K562 (cell line): ENCODE measurements around the gene ADCY6. TPM values are rescaled to one million over a fixed set of nuclear protein-coding genes. Genes with fewer than 3 reads are reported as not detected.

ENCODE experiments used
- ATAC-seq: fragments of 200-7000 bp; cut with Tn5 transposase; 3 replicates; pipeline ENCODE4 v1.9.1; 2020; ENCODE audit warnings: moderate library complexity
- BruUV-seq: library from RNA; stranded (reverse); fragments of 400-500 nt; replicated peaks from 2 replicates; lab custom pipeline; 2021; lab: Mats Ljungman, UMichigan
- CTCF ChIA-PET: fragments of 300-600 bp; formaldehyde crosslinking; extraction: SDS; loops from one replicate; lab custom pipeline; 2021; ENCODE audit warnings: low intra/inter-chr PET ratio; lab: Yijun Ruan, JAX
- POLR2A ChIA-PET: fragments of 300-600, 350-650 bp; sonication (Branson Sonifier 250); formaldehyde crosslinking; extraction: SDS; loops from one replicate; lab custom pipeline; 2021; ENCODE audit warnings: antibody characterized with exemption, inconsistent platforms; lab: Yijun Ruan, JAX
- DNase-seq, 4 experiments: peaks; one replicate each; pipeline versions ENCODE4 v3.0.0 to v3.0.0-alpha.2; 2011 to 2018; ENCODE audit warnings: low spot score in 3 of 4, mixed read lengths in 3 of 4; ENCODE audit errors: extremely low read depth in 1 of 4
- FAIRE-seq: peaks from 2 replicates; lab custom pipeline; 2011; peaks lifted over from hg19 to GRCh38; lab: Jason Lieb, UNC
- H2AFZ ChIP-seq: 2 replicates; pipeline ENCODE4 v1.6.0; 2011; ENCODE audit warnings: low read depth, low read length, control low read depth, inconsistent platforms
- H3K27ac ChIP-seq: fragments of 200-600 bp; 3 replicates; pipeline ENCODE4 v1.8.0; 2011; ENCODE audit warnings: low read depth, mild to moderate bottlenecking, control low read depth, inconsistent platforms, low read length, moderate library complexity, mixed read lengths; ENCODE audit errors: extremely low read depth
- H3K27me3 ChIP-seq, 2 experiments: fragments of 300-600 bp in 1 of 2; 2 replicates in 1 of 2; 3 replicates in 1 of 2; pipeline versions ENCODE4 v1.6.0 to v1.8.0; 2011; ENCODE audit warnings: inconsistent platforms in 2 of 2, low read length in 2 of 2, mild to moderate bottlenecking in 1 of 2, mixed read lengths in 1 of 2, moderate library complexity in 1 of 2; ENCODE audit not compliant: control insufficient read depth in 2 of 2, insufficient read depth in 2 of 2
- H3K36me3 ChIP-seq: fragments of 300-600 bp; 3 replicates; pipeline ENCODE4 v1.8.0; 2011; ENCODE audit warnings: mild to moderate bottlenecking, low read length, inconsistent platforms; ENCODE audit not compliant: control insufficient read depth, insufficient read depth
- H3K4me1 ChIP-seq, 2 experiments: fragments of 200-600 bp in 1 of 2; replicated peaks in 1 of 2; 2 replicates in 1 of 2; 3 replicates in 1 of 2; pipeline versions ENCODE4 v1.5.1 to v1.8.0; 2011; ENCODE audit warnings: inconsistent platforms in 2 of 2, low read length in 2 of 2, mild to moderate bottlenecking in 1 of 2, mixed read lengths in 1 of 2, moderate library complexity in 1 of 2; ENCODE audit not compliant: control insufficient read depth in 2 of 2, insufficient read depth in 2 of 2
- H3K4me2 ChIP-seq: 2 replicates; pipeline ENCODE4 v1.6.1; 2011; ENCODE audit warnings: low read length, control low read depth, inconsistent platforms, mixed read lengths; ENCODE audit not compliant: insufficient read depth
- H3K4me3 ChIP-seq: fragments of 200-600 bp; sonication (generic), shearing (Covaris generic); 2 replicates; pipeline ENCODE4 v1.5.1; 2016; ENCODE audit warnings: control low read depth, inconsistent platforms
- H3K79me2 ChIP-seq: fragments of 200-600 bp; 3 replicates; pipeline ENCODE4 v1.8.0; 2011; ENCODE audit warnings: low read length, inconsistent platforms; ENCODE audit not compliant: control insufficient read depth, insufficient read depth
- H3K9ac ChIP-seq, 2 experiments: 2 replicates each; pipeline versions ENCODE4 v1.6.0 to v1.6.1; 2011; ENCODE audit warnings: low read depth in 2 of 2, low read length in 2 of 2, control low read depth in 1 of 2, inconsistent platforms in 1 of 2, mild to moderate bottlenecking in 1 of 2, mixed read lengths in 1 of 2; ENCODE audit not compliant: insufficient read depth in 1 of 2
- H3K9me1 ChIP-seq: one replicate; pipeline ENCODE4 v1.6.0; 2011; ENCODE audit warnings: inconsistent platforms, mild to moderate bottlenecking, low read length, moderate library complexity; ENCODE audit not compliant: control insufficient read depth, insufficient read depth
- H3K9me3 ChIP-seq: replicated peaks from 2 replicates; pipeline ENCODE4 v1.5.1; 2011; ENCODE audit warnings: low read depth, low read length, inconsistent platforms; ENCODE audit not compliant: control insufficient read depth, insufficient read depth
- H4K20me1 ChIP-seq: replicated peaks from 2 replicates; pipeline ENCODE4 v1.6.1; 2011; ENCODE audit warnings: low read length, inconsistent platforms, mixed read lengths; ENCODE audit not compliant: control insufficient read depth, insufficient read depth
- ATF1 ChIP-seq, 2 experiments: fragments of 450-650 bp in 1 of 2; IDR thresholded peaks; 2 replicates each; pipeline ENCODE4 v1.6.1; 2016; ENCODE audit warnings: missing compliant biosample characterization in 1 of 2, missing genetic modification characterization in 1 of 2
- BMI1 ChIP-seq: fragments of 150-350 bp; IDR thresholded peaks from 2 replicates; pipeline ENCODE4 v1.6.1; 2014; ENCODE audit warnings: low read length
- EWSR1 ChIP-seq: fragments of 450-650 bp; IDR thresholded peaks from 2 replicates; pipeline ENCODE4 v1.6.1; 2018; ENCODE audit warnings: borderline replicate concordance, mild to moderate bottlenecking, low read depth, moderate library complexity; ENCODE audit not compliant: partially characterized antibody
- FUS ChIP-seq: fragments of 200-400 bp; formaldehyde crosslinking; optimal IDR thresholded peaks from 2 replicates; pipeline ENCODE3; 2017; ENCODE audit warnings: low read depth, low read length
- KAT8 ChIP-seq: fragments of 450-650 bp; IDR thresholded peaks from 2 replicates; pipeline ENCODE4 v1.6.1; 2016; ENCODE audit warnings: low read depth, mild to moderate bottlenecking
- RBM34 ChIP-seq: fragments of 200-400 bp; formaldehyde crosslinking; IDR thresholded peaks from 2 replicates; pipeline ENCODE4 v1.6.1; 2018; ENCODE audit warnings: low read length, borderline replicate concordance; ENCODE audit not compliant: insufficient read depth
- U2AF1 ChIP-seq: fragments of 200-400 bp; formaldehyde crosslinking; optimal IDR thresholded peaks from 2 replicates; pipeline ENCODE3; 2017; ENCODE audit warnings: mild to moderate bottlenecking, low read depth, low read length, moderate library complexity
- ZNF717 ChIP-seq: fragments of 250-450 bp; sonication (Bioruptor Pico); IDR thresholded peaks from 2 replicates; pipeline ENCODE4 v1.5.0; 2021
- WGBS: fragments of 100-300 bp; shearing (Covaris generic); methylation state at CpG from one replicate; pipeline ENCODE4 v1.1.6; 2016; ENCODE audit warnings: low coverage, mixed read lengths; ENCODE audit not compliant: insufficient coverage; ENCODE audit errors: missing lambda C conversion rate; 5-methylcytosine and 5-hydroxymethylcytosine counted together
- in situ Hi-C: fragments of 300-500 bp; cut with MboI; formaldehyde crosslinking; loops from 4 replicates; pipeline ENCODE4 v1.15.0; 2018; ENCODE audit warnings: inconsistent platforms, mixed read lengths
- intact Hi-C: fragments of 100-400 bp; cut with micrococcal nuclease; formaldehyde crosslinking; loops from 2 replicates; pipeline ENCODE4 v1.14.2; 2022
- polyA plus RNA-seq, 8 experiments: library from polyadenylated mRNA; depleted of rRNA in 4 of 8; stranded (reverse) in 5 of 8; unstranded in 3 of 8; fragments of >200 nt; fragmentation: Nextera tagmentation in 2 of 8; fragmentation: Illumina TruSeq in 1 of 8; extraction: Ambion mirVana in 2 of 8; extraction: Trizol in 1 of 8; gene quantifications; 2 replicates each; pipeline versions ENCODE4 v1.2.1 to v1.2.3, GENCODE V29; 2011 to 2014; ENCODE audit warnings: inconsistent platforms in 1 of 8, missing spikeins in 1 of 8
- total RNA-seq, 7 experiments: library from RNA; depleted of rRNA in 6 of 7; stranded (reverse); fragments of >200 nt in 6 of 7; fragmentation: Illumina TruSeq in 2 of 7; extraction: Trizol in 2 of 7; gene quantifications; 2 replicates each; pipeline versions ENCODE4 v1.2.1 to v1.2.3, GENCODE V29; 2011 to 2021; ENCODE audit warnings: low replicate concordance in 1 of 7
- TF ChIP-seq, protein P1 (sequence below): fragments of 250-450 bp; sonication (Bioruptor Pico); IDR thresholded peaks from 2 replicates; pipeline ENCODE4 v1.4.0; 2020; ENCODE audit warnings: mild to moderate bottlenecking, moderate library complexity
- TF ChIP-seq, protein P2 (sequence below): fragments of 250-450 bp; sonication (Bioruptor Pico); IDR thresholded peaks from 2 replicates; pipeline ENCODE4 v1.4.0; 2020; ENCODE audit warnings: mild to moderate bottlenecking
- TF ChIP-seq, protein P3 (sequence below), 3 experiments: fragments of 200-800 bp in 1 of 3; fragments of 250-450 bp in 1 of 3; fragments of 450-650 bp in 1 of 3; sonication (Bioruptor Pico) in 1 of 3; sonication (Bioruptor generic) in 1 of 3; formaldehyde crosslinking in 1 of 3; IDR thresholded peaks; 2 replicates each; pipeline versions ENCODE4 v1.6.1 to v1.8.0; 2016 to 2022; ENCODE audit warnings: mild to moderate bottlenecking in 2 of 3, missing genetic modification characterization in 2 of 3, missing compliant biosample characterization in 1 of 3, moderate library complexity in 1 of 3
- TF ChIP-seq, protein P4 (sequence below), 2 experiments: fragments of 450-650 bp; IDR thresholded peaks; 2 replicates each; pipeline ENCODE4 v1.6.1; 2016

ADCY6 gene
- total and polyA plus RNA-seq, 9 of the 15 experiments (the other 6 are each of a cell fraction or from before 2014, with no cell fraction given): 0.01 to 1.0 (median 0.53) TPM

- POLR2A ChIA-PET: interaction anchor here (0.7 to 1.4 kb wide), 3 partner anchors 9 to 82 kb away, joined by 3 to 5 read pairs (median 4); no protein-coding TSS in a partner anchor
Measured at GRCh38 chr12:48823281-48823680, 34.4 kb upstream of the ADCY6 start.

More at GRCh38 chr12:48823281-48823680, 34.4 kb upstream of the ADCY6 start:
- peaks cover under 1% of the 10 kb centered on the region; the same call in 1 of the 3 replicates for H3K36me3 ChIP-seq
- H3K4me1 ChIP-seq: peaks cover 0 to 21% of the 10 kb centered on the region in 2 experiments; a peak in 3 of 5 replicates
- FAIRE-seq (no peak), ATAC-seq (no peak), DNase-seq (no peak)
- peaks cover 2% of the 10 kb centered on the region for H3K9me1 ChIP-seq
- H3K9ac ChIP-seq: peak overlapping the region in 1 of 2 experiments; percentile 74; a peak in 1 of 4 replicates
- in situ Hi-C loops: no loop called here
- no peak overlapping the region for H2AFZ ChIP-seq
- intact Hi-C loops: no loop called here
- no peak overlapping the region for H3K4me3 ChIP-seq
- BruUV-seq: no TSS peak
- no peaks in the 10 kb centered on the region for H3K9me3 ChIP-seq
- CTCF ChIA-PET: no interaction called here
- H3K79me2 ChIP-seq: no peaks in the 10 kb centered on the region
- H3K27me3 ChIP-seq: peaks cover 18 to 45% of the 10 kb centered on the region in 2 experiments; a peak in 4 of 5 replicates
- peaks cover 12% of the 10 kb centered on the region for H4K20me1 ChIP-seq
- H3K4me2 ChIP-seq: no peak overlapping the region
- no peak overlapping the region for H3K27ac ChIP-seq
- WGBS: 16% methylated on average over 11 of the region's 11 CpGs
- TF ChIP-seq, protein P1, sequence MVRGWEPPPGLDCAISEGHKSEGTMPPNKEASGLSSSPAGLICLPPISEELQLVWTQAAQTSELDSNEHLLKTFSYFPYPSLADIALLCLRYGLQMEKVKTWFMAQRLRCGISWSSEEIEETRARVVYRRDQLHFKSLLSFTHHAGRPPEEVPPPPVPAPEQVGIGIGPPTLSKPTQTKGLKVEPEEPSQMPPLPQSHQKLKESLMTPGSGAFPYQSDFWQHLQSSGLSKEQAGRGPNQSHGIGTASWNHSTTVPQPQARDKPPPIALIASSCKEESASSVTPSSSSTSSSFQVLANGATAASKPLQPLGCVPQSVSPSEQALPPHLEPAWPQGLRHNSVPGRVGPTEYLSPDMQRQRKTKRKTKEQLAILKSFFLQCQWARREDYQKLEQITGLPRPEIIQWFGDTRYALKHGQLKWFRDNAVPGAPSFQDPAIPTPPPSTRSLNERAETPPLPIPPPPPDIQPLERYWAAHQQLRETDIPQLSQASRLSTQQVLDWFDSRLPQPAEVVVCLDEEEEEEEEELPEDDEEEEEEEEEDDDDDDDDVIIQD (CRISPR knock-in tag): no peak
- no peak for TF ChIP-seq U2AF1
- TF ChIP-seq, protein P2, sequence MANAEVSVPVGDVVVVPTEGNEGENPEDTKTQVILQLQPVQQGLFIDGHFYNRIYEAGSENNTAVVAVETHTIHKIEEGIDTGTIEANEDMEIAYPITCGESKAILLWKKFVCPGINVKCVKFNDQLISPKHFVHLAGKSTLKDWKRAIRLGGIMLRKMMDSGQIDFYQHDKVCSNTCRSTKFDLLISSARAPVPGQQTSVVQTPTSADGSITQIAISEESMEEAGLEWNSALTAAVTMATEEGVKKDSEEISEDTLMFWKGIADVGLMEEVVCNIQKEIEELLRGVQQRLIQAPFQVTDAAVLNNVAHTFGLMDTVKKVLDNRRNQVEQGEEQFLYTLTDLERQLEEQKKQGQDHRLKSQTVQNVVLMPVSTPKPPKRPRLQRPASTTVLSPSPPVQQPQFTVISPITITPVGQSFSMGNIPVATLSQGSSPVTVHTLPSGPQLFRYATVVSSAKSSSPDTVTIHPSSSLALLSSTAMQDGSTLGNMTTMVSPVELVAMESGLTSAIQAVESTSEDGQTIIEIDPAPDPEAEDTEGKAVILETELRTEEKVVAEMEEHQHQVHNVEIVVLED (CRISPR knock-in tag): no peak
- no peak for TF ChIP-seq ATF1 (CRISPR knock-in tag; IDR thresholded peaks at IDR 0.05)
- TF ChIP-seq ATF1 (tag; IDR thresholded peaks at IDR 0.05): no peak
- TF ChIP-seq, protein P3, sequence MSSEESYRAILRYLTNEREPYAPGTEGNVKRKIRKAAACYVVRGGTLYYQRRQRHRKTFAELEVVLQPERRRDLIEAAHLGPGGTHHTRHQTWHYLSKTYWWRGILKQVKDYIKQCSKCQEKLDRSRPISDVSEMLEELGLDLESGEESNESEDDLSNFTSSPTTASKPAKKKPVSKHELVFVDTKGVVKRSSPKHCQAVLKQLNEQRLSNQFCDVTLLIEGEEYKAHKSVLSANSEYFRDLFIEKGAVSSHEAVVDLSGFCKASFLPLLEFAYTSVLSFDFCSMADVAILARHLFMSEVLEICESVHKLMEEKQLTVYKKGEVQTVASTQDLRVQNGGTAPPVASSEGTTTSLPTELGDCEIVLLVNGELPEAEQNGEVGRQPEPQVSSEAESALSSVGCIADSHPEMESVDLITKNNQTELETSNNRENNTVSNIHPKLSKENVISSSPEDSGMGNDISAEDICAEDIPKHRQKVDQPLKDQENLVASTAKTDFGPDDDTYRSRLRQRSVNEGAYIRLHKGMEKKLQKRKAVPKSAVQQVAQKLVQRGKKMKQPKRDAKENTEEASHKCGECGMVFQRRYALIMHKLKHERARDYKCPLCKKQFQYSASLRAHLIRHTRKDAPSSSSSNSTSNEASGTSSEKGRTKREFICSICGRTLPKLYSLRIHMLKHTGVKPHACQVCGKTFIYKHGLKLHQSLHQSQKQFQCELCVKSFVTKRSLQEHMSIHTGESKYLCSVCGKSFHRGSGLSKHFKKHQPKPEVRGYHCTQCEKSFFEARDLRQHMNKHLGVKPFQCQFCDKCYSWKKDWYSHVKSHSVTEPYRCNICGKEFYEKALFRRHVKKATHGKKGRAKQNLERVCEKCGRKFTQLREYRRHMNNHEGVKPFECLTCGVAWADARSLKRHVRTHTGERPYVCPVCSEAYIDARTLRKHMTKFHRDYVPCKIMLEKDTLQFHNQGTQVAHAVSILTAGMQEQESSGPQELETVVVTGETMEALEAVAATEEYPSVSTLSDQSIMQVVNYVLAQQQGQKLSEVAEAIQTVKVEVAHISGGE (CRISPR knock-in tag; IDR thresholded peaks at IDR 0.05): no peak
- TF ChIP-seq BMI1: no peak
- TF ChIP-seq ZNF717: no peak
- no peak for TF ChIP-seq EWSR1
- TF ChIP-seq, protein P4, sequence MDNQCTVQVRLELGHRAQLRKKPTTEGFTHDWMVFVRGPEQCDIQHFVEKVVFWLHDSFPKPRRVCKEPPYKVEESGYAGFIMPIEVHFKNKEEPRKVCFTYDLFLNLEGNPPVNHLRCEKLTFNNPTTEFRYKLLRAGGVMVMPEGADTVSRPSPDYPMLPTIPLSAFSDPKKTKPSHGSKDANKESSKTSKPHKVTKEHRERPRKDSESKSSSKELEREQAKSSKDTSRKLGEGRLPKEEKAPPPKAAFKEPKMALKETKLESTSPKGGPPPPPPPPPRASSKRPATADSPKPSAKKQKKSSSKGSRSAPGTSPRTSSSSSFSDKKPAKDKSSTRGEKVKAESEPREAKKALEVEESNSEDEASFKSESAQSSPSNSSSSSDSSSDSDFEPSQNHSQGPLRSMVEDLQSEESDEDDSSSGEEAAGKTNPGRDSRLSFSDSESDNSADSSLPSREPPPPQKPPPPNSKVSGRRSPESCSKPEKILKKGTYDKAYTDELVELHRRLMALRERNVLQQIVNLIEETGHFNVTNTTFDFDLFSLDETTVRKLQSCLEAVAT (IDR thresholded peaks at IDR 0.05): no peak
- no peak for TF ChIP-seq RBM34
- no peak for TF ChIP-seq KAT8
- TF ChIP-seq FUS: no peak
